Muscle of leg (tissue), 11 donors: ENCODE measurements around the gene KDM8. TPM values are rescaled to one million over a fixed set of nuclear protein-coding genes. Genes with fewer than 3 reads are reported as not detected.

Source experiments
- DNase-seq: peaks from one replicate; pipeline ENCODE4 v3.0.0; 2013
- H3K27ac ChIP-seq: one replicate; pipeline ENCODE4 v1.5.1; 2013; ENCODE audit warnings: mild to moderate bottlenecking, low read length, control low read depth
- H3K27me3 ChIP-seq: one replicate; pipeline ENCODE4 v1.6.1; 2013; ENCODE audit warnings: low read length; ENCODE audit not compliant: control insufficient read depth, insufficient read depth
- H3K36me3 ChIP-seq: one replicate; pipeline ENCODE4 v1.6.1; 2013; ENCODE audit warnings: low read length; ENCODE audit not compliant: control insufficient read depth, insufficient read depth
- H3K4me1 ChIP-seq: one replicate; pipeline ENCODE4 v1.6.1; 2013; ENCODE audit warnings: low read length; ENCODE audit not compliant: control insufficient read depth, insufficient read depth
- H3K4me3 ChIP-seq: one replicate; pipeline ENCODE4 v1.5.1; 2013; ENCODE audit warnings: low read length, control low read depth
- H3K9me3 ChIP-seq: replicated peaks from 2 replicates; pipeline ENCODE4 v1.6.1; 2013; ENCODE audit warnings: low read depth, low read length; ENCODE audit not compliant: control insufficient read depth
- WGBS: methylation state at CpG from one replicate; pipeline ENCODE4 v1.1.5; 2013; ENCODE audit warnings: missing lambda C conversion rate; ENCODE audit not compliant: insufficient coverage; 5-methylcytosine and 5-hydroxymethylcytosine counted together
- polyA plus RNA-seq, 8 donors: library from polyadenylated mRNA; unstranded; fragments of 120-200 nt; gene quantifications; one replicate each; pipeline versions ENCODE4 v1.2.1 to v1.2.3, GENCODE V29; 2013; ENCODE audit warnings: inconsistent platforms in 1 of 8, low replicate concordance in 1 of 8; ENCODE audit not compliant: insufficient read length in 8 of 8, insufficient read depth in 1 of 8
- total RNA-seq: library from RNA; stranded (reverse); fragments of 120-200 nt; gene quantifications from one replicate; pipeline ENCODE4 v1.2.4, GENCODE V29; 2013

The KDM8 gene
- total and polyA plus RNA-seq, 9 donors, result 4.1 to 7.8 (median 5.4) TPM

DNA sequence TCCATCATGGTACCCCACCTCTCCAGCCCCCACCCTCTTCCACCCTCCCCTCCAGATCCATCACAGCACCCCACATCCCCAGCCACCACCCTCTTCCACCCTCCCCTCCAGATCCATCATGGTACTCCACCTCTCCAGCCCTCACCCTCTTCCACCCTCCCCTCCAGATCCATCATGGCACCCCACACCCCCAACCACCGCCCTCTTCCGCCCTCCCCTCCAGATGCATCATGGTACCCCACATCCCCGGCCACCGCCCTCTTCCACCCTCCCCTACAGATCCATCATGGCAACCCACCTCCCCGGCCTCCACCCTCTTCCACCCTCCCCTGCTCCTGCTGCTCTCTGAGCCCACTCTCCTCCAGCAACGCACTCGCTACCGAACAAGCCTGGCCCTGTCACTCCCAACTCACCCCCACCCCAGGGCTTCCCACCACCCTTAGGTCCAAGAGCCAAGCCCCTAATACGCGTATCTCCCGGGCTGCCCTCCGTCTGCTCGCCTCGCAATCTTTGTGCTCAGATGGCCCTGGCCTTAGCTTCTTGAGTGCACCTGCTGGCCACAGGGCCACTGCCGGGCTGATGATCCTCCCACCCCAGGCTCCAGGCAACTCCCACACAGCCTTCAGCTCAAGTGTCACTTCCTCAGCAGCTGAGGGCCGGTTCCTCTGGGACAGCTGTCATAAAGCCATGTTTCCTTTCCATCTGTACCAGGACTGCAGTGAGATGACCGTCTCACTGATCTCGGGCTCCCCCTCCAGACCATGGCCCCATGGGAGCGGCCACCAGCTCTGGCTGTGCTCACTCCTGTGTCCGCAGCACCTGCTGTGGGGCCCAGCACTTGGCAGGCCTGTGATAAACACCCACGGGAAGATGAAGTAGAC is 25.5 kb downstream of the KDM8 start:
- DNase-seq, result peak; percentile 93
- H3K9me3 ChIP-seq, result no peaks in the 10 kb centered on the region
- peaks cover 53% of the 10 kb centered on the region for H3K36me3 ChIP-seq
- WGBS, result 66% methylated on average over 20 of the region's 21 CpGs
- H3K4me3 ChIP-seq, result no peak overlapping the region
- H3K27me3 ChIP-seq, result no peaks in the 10 kb centered on the region
- H3K4me1 ChIP-seq, result peaks cover 67% of the 10 kb centered on the region
- H3K27ac ChIP-seq, result peak overlapping the region; percentile 85

GRCh38 chr16:27229891-27230470 is 26.7 kb downstream of the KDM8 start:
- Histone ChIP-seq H3K36me3 (peaks cover 50% of the 10 kb centered on the region), H3K4me3 (no peak overlapping the region), H3K4me1 (peaks cover 66% of the 10 kb centered on the region), H3K27me3 (no peaks in the 10 kb centered on the region), H3K27ac (peak overlapping the region; percentile 35), H3K9me3 (no peaks in the 10 kb centered on the region)
- no peak for DNase-seq
- 95% methylated on average over 13 of the region's 18 CpGs for WGBS

- WGBS, result 81% methylated on average over 13 of the region's 16 CpGs
- no peaks in the 10 kb centered on the region for H3K27me3 ChIP-seq
- H3K36me3 ChIP-seq, result peaks cover 50% of the 10 kb centered on the region
- no peak for DNase-seq
- no peak overlapping the region for H3K4me3 ChIP-seq
- H3K9me3 ChIP-seq, result no peaks in the 10 kb centered on the region
- H3K4me1 ChIP-seq, result peaks cover 66% of the 10 kb centered on the region
- no peak overlapping the region for H3K27ac ChIP-seq
Measured at GRCh38 chr16:27230562-27231001, 27.3 kb downstream of the KDM8 start.

GRCh38 chr16:27231692-27232060 is 28.4 kb downstream of the KDM8 start:
- peaks cover 44% of the 10 kb centered on the region for H3K36me3 ChIP-seq
- H3K27me3 ChIP-seq, result no peaks in the 10 kb centered on the region
- H3K4me1 ChIP-seq, result peaks cover 63% of the 10 kb centered on the region
- H3K9me3 ChIP-seq, result no peaks in the 10 kb centered on the region
- H3K27ac ChIP-seq, result no peak overlapping the region
- H3K4me3 ChIP-seq, result no peak overlapping the region
- DNase-seq, result no peak
- 85% methylated on average over 8 of the region's 8 CpGs for WGBS

DNA sequence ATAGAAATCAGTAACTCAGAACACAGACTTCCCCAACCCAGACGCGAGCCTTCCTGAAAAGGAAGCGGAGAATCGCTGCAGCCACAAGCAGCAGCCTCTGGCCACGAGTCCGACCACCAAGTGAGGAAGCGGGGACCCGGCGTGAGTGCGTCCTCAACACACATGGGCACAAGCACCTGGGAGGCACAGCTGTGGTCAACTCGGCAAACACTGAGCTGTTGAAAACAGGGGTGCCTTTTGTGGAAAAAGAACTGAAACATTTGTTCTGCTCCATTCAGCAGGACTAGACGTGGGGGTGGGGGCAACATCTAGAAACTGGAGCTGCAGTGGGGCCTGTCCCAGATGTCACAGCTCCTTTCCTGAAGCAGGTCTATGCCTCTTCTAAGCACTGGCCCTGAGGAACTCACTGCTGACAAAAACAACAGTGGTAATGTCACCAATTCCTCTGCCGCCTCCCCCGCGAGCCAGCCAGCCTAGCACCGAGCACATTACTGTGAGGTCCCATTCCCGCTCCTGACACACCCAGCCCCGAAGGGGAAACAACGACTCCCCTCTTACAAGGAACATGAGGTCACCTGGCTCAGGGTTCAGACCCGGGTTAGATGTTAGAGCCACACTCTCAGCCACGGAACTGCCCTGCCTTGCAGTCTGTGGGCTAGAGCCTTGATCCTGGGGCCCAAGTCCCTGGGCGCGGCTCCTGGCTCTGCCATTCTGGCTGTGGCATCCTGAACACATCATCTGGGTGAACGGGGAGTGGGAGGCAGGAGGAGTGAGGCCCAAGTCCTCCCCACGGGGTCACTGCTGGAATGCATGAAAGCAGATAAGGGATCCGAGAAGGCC is 29.0 kb downstream of the KDM8 start:
- H3K4me3 ChIP-seq, result no peak overlapping the region
- no peaks in the 10 kb centered on the region for H3K9me3 ChIP-seq
- H3K36me3 ChIP-seq, result peaks cover 44% of the 10 kb centered on the region
- no peaks in the 10 kb centered on the region for H3K27me3 ChIP-seq
- H3K4me1 ChIP-seq, result peaks cover 69% of the 10 kb centered on the region
- 79% methylated on average over 25 of the region's 26 CpGs for whole genome bisulfite sequencing
- DNase-seq, result no peak
- no peak overlapping the region for H3K27ac ChIP-seq

DNA sequence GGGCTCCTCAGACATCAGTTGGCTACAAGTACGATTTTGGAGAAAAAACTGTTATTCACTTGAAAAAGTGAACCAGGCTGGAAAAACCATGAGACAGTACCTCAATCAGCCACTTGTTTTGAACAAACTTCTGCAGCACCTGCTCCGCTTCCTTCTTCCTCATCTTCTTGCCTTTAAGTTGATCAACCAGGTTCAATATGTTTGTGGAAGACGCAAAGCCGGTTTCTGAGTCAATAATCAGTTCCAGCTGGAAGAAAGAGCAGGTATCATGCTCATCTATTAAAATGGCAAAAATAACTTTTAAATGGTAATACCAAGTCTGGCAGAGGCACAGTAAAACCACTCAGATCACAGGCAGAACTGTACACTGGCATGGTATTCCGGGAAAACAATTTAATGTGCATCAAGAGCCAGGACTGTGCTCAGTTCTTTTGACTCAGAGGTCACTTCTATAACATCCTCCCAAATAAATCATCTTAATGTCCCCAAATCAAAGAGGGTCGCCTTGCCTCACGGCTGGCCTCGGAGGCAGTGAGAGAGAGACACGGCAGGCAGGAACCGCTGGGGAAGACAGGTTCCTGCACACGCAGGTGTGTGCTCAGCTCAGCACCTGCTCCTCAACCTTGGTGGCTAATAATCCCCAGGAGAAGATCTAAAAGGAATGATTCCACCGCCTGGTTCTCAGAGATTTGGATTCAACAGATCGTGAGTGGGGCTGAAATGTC is 29.7 kb downstream of the KDM8 start:
- no peak for DNase-seq
- Histone ChIP-seq H3K9me3 (no peaks in the 10 kb centered on the region), H3K4me3 (no peak overlapping the region), H3K36me3 (peaks cover 44% of the 10 kb centered on the region), H3K27me3 (no peaks in the 10 kb centered on the region), H3K27ac (no peak overlapping the region), H3K4me1 (peaks cover 74% of the 10 kb centered on the region)
- WGBS, result 68% methylated on average over 9 of the region's 13 CpGs

DNA sequence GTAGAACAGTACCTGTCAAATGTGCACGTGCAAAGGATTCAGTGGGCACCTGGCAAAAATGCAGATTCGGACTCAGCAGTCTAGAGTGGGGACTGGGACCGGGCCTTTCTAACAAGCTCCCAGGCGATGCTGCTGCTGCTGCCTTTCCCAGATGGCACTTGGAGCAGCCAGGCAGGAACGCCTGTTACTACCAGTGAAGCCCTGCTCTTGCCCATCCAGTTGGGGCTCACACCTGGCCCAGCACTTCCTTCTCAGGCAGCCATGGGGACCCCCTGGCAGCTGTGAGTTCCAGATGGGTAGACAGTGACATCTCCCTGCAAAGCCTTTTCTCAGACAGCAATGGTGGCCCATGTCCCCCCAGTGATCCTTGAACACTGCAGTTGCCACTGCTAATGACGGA is 30.4 kb downstream of the KDM8 start:
- peaks cover 44% of the 10 kb centered on the region for H3K36me3 ChIP-seq
- no peaks in the 10 kb centered on the region for H3K9me3 ChIP-seq
- H3K27me3 ChIP-seq, result no peaks in the 10 kb centered on the region
- no peak for DNase-seq
- H3K4me1 ChIP-seq, result peaks cover 76% of the 10 kb centered on the region
- 86% methylated on average over 6 of the region's 6 CpGs for WGBS
- H3K27ac ChIP-seq, result no peak overlapping the region
- no peak overlapping the region for H3K4me3 ChIP-seq

DNA sequence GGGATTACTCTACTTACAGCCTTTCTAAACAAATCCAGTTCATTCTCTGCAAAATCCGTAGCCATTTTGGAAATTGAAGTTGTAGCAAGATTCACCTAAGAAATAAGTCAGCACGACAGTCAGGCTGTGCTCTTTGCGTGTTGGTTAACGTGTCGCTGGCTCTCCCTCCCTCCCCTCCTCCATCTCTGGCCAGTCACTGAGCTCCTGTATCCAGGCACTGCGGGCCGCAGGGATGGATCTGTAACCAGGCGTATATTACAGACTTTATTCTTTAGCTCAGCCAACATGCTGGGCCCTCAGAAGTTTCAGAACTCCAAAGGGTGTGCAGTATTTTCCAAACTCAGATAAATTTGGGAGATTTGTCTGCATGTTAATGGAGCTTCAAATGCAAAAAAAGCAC is 30.8 kb downstream of the KDM8 start:
- Histone ChIP-seq H3K27ac (peak overlapping the region; percentile 39), H3K36me3 (peaks cover 44% of the 10 kb centered on the region), H3K4me1 (peaks cover 74% of the 10 kb centered on the region), H3K9me3 (no peaks in the 10 kb centered on the region), H3K4me3 (no peak overlapping the region), H3K27me3 (no peaks in the 10 kb centered on the region)
- DNase-seq, result no peak
- 89% methylated on average over 4 of the region's 8 CpGs for WGBS

DNA sequence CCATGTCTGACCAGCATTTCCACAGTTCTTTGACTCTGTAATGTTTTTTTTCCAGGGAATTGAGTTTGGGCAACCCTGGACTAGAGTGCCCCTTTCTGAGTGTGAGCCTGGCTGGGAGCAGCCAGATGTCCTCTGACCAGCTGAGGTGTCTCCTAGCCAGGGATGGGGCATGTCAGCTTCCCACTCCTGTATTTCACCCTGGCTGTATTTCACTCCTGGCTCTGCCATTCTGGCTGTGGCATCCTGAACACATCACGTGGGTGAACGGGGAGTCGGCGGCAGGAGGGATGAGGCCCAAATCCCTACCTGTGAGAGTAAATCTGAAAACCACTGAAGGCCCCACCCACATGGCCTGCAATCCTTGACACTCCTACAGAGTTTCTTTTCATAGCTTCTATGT is 31.3 kb downstream of the KDM8 start:
- no peak overlapping the region for H3K4me3 ChIP-seq
- H3K4me1 ChIP-seq, result peaks cover 69% of the 10 kb centered on the region
- peaks cover 44% of the 10 kb centered on the region for H3K36me3 ChIP-seq
- DNase-seq, result no peak
- peak overlapping the region; percentile 39 for H3K27ac ChIP-seq
- no peaks in the 10 kb centered on the region for H3K27me3 ChIP-seq
- WGBS, result 28% methylated on average over 4 of the region's 4 CpGs
- H3K9me3 ChIP-seq, result no peaks in the 10 kb centered on the region
